ENCODE data around the gene MALSU1.
"Not testable (repeated sequence)": the region's sequence is repeated elsewhere in the genome, so short reads cannot be mapped to it uniquely, and the experiment has no call there.

MALSU1 gene

GRCh38 chr7:23287612-23288011, 11.5 kb upstream of the MALSU1 start:
- DNase-seq, result no peak

GRCh38 chr7:23290993-23291392, 8.1 kb upstream of the MALSU1 start:
- DNase-seq, result no peak

GRCh38 chr7:23291957-23292560, 7.1 kb upstream of the MALSU1 start:
- DNase-seq, result no peak

- no peak for DNase-seq
These were observed 6.5 kb upstream of the MALSU1 start for GRCh38 chr7:23292623-23293022.

GRCh38 chr7:23293500-23294073, 5.6 kb upstream of the MALSU1 start:
- DNase-seq, result no peak

- no peak for DNase-seq
These were observed 4.4 kb upstream of the MALSU1 start for GRCh38 chr7:23294549-23295400.

GRCh38 chr7:23295401-23295697, 3.8 kb upstream of the MALSU1 start:
- no peak for DNase-seq

- no peak for DNase-seq
These were observed 828 bp upstream of the MALSU1 start for GRCh38 chr7:23298141-23298881.

- DNase-seq, result no peak
These were observed 696 bp downstream of the MALSU1 start for GRCh38 chr7:23299770-23300300.

GRCh38 chr7:23306936-23307521, 7.9 kb downstream of the MALSU1 start:
- DNase-seq, result no peak

- DNase-seq, result no peak
These were observed 9.6 kb downstream of the MALSU1 start for GRCh38 chr7:23308754-23309153.

- DNase-seq, result not testable (repeated sequence)
These were observed 13.0 kb downstream of the MALSU1 start for GRCh38 chr7:23312141-23312540.

GRCh38 chr7:23315366-23315765, 16.2 kb downstream of the MALSU1 start:
- DNase-seq, result no peak

- DNase-seq, result no peak
These were observed 32.0 kb downstream of the MALSU1 start for GRCh38 chr7:23331132-23331531.

- DNase-seq, result peak; percentile 18
These were observed 33.1 kb downstream of the MALSU1 start for GRCh38 chr7:23332193-23332592.

- DNase-seq, result no peak
These were observed 33.9 kb downstream of the MALSU1 start for GRCh38 chr7:23332910-23333612.

- DNase-seq, result no peak
These were observed 34.6 kb downstream of the MALSU1 start for GRCh38 chr7:23333671-23334246.

- DNase-seq, result peak; percentile 74
These were observed 35.4 kb downstream of the MALSU1 start for GRCh38 chr7:23334482-23335056.

GRCh38 chr7:23335136-23335535, 36.0 kb downstream of the MALSU1 start:
- no peak for DNase-seq

- no peak for DNase-seq
These were observed 36.5 kb downstream of the MALSU1 start for GRCh38 chr7:23335621-23336020.

GRCh38 chr7:23336086-23336485, 36.9 kb downstream of the MALSU1 start:
- no peak for DNase-seq
